Endothelial cell of umbilical vein (primary cell): ENCODE data around the gene SUMF1. TPM values are rescaled to one million over a fixed set of nuclear protein-coding genes. Genes with fewer than 3 reads are reported as not detected.
"Not testable (repeated sequence)": the region's sequence is repeated elsewhere in the genome, so short reads cannot be mapped to it uniquely, and the experiment has no call there.

Experiments used
- BruUV-seq: library from RNA; stranded (reverse); fragments of 400-500 nt; replicated peaks from 2 replicates; lab custom pipeline; 2021; lab: Mats Ljungman, UMichigan
- CTCF ChIA-PET: fragments of 300-600, 350-600 bp; sonication (Branson Sonifier 250); formaldehyde crosslinking; loops from one replicate; lab custom pipeline; 2021; ENCODE audit warnings: antibody characterized with exemption, inconsistent platforms; lab: Charles Lee
- POLR2A ChIA-PET: fragments of 300-600, 350-600 bp; sonication (Branson Sonifier 250); formaldehyde crosslinking; loops from one replicate; lab custom pipeline; 2021; ENCODE audit warnings: antibody characterized with exemption, inconsistent platforms; lab: Charles Lee
- DNase-seq: peaks from one replicate; pipeline ENCODE4 v3.0.0-alpha.2; 2011; ENCODE audit warnings: low read depth, low spot score
- FAIRE-seq: peaks from 2 replicates; lab custom pipeline; 2011; peaks lifted over from hg19 to GRCh38; lab: Jason Lieb, UNC
- H2AFZ ChIP-seq: 2 replicates; pipeline ENCODE4 v1.6.0; 2012; ENCODE audit warnings: low read depth, low read length, control low read depth, inconsistent platforms
- H3K27ac ChIP-seq: 2 replicates; pipeline ENCODE4 v1.5.1; 2011; ENCODE audit warnings: low read depth, mild to moderate bottlenecking, control low read depth, low read length, moderate library complexity; ENCODE audit not compliant: insufficient read depth
- H3K27me3 ChIP-seq, 2 experiments: 2 replicates each; pipeline versions ENCODE4 v1.6.0 to v1.6.1; 2011; ENCODE audit warnings: low read length in 2 of 2, mixed read lengths in 1 of 2; ENCODE audit not compliant: control insufficient read depth in 2 of 2, insufficient read depth in 2 of 2
- H3K36me3 ChIP-seq, 2 experiments: 2 replicates in 1 of 2; 3 replicates in 1 of 2; pipeline ENCODE4 v1.5.1; 2011; ENCODE audit warnings: low read length in 2 of 2, mild to moderate bottlenecking in 1 of 2, moderate library complexity in 1 of 2; ENCODE audit not compliant: control insufficient read depth in 2 of 2, insufficient read depth in 2 of 2; ENCODE audit errors: extremely low read depth in 1 of 2
- H3K4me1 ChIP-seq: 3 replicates; pipeline ENCODE4 v1.5.1; 2011; ENCODE audit warnings: mild to moderate bottlenecking, low read length; ENCODE audit not compliant: control insufficient read depth, insufficient read depth; ENCODE audit errors: extremely low read depth
- H3K4me2 ChIP-seq: 2 replicates; pipeline ENCODE4 v1.6.1; 2011; ENCODE audit warnings: low read length, control low read depth, mixed read lengths; ENCODE audit not compliant: insufficient read depth
- H3K4me3 ChIP-seq, 3 experiments: fragments of 200-600 bp in 1 of 3; sonication (generic), shearing (Covaris generic) in 1 of 3; replicated peaks in 1 of 3; 2 replicates each; pipeline ENCODE4 v1.5.1; 2011 to 2016; ENCODE audit warnings: control low read depth in 3 of 3, low read length in 3 of 3, mild to moderate bottlenecking in 2 of 3, inconsistent platforms in 1 of 3, low read depth in 1 of 3, moderate library complexity in 1 of 3; ENCODE audit not compliant: insufficient read depth in 1 of 3
- H3K79me2 ChIP-seq: 2 replicates; pipeline ENCODE4 v1.6.0; 2012; ENCODE audit warnings: low read length, inconsistent platforms; ENCODE audit not compliant: control insufficient read depth, insufficient read depth
- H3K9ac ChIP-seq: replicated peaks from 2 replicates; pipeline ENCODE3; 2011; ENCODE audit warnings: low read length, control low read depth; ENCODE audit not compliant: insufficient read depth; ENCODE audit errors: extremely low read depth
- H3K9me1 ChIP-seq: replicated peaks from 3 replicates; pipeline ENCODE4 v1.6.0; 2011; ENCODE audit warnings: mild to moderate bottlenecking, low read length; ENCODE audit not compliant: control insufficient read depth, insufficient read depth; ENCODE audit errors: extremely low read depth
- H3K9me3 ChIP-seq: replicated peaks from 2 replicates; pipeline ENCODE4 v1.5.1; 2012; ENCODE audit warnings: low read length, inconsistent platforms; ENCODE audit not compliant: control insufficient read depth, insufficient read depth
- H4K20me1 ChIP-seq: replicated peaks from 2 replicates; pipeline ENCODE3; 2011; ENCODE audit warnings: mild to moderate bottlenecking, low read length; ENCODE audit not compliant: control insufficient read depth, insufficient read depth; ENCODE audit errors: extremely low read depth
- EZH2 ChIP-seq: IDR thresholded peaks from 2 replicates; pipeline ENCODE4 v1.6.1; 2012; ENCODE audit warnings: borderline replicate concordance, low read depth, mild to moderate bottlenecking, moderate library complexity, low read length, inconsistent platforms; ENCODE audit not compliant: severe bottlenecking
- FOS ChIP-seq: IDR thresholded peaks from 2 replicates; pipeline ENCODE4 v1.6.1; 2011; ENCODE audit warnings: mild to moderate bottlenecking, low read length, moderate library complexity, borderline replicate concordance; ENCODE audit not compliant: insufficient read depth
- GATA2 ChIP-seq: IDR thresholded peaks from 2 replicates; pipeline ENCODE4 v1.7.0; 2011; ENCODE audit warnings: low read depth, mild to moderate bottlenecking, moderate library complexity, mixed read lengths, low read length; ENCODE audit not compliant: insufficient read length, insufficient read depth
- JUN ChIP-seq: IDR thresholded peaks from 2 replicates; pipeline ENCODE4 v1.6.1; 2011; ENCODE audit warnings: borderline replicate concordance, low read depth; ENCODE audit not compliant: insufficient read length, insufficient read depth
- MYC ChIP-seq: IDR thresholded peaks from one replicate; pipeline ENCODE4 v1.6.1; 2011; ENCODE audit warnings: mild to moderate bottlenecking, low read depth, low read length
- POLR2A ChIP-seq: IDR thresholded peaks from 2 replicates; pipeline ENCODE4 v1.6.1; 2012; ENCODE audit warnings: low read depth, mild to moderate bottlenecking, control low read depth, low read length
- POLR2AphosphoS5 ChIP-seq: IDR thresholded peaks from 2 replicates; pipeline ENCODE4 v1.6.1; 2012; ENCODE audit warnings: low read depth, mild to moderate bottlenecking, control low read depth, low read length, moderate library complexity; ENCODE audit not compliant: insufficient read depth
- dilution Hi-C: fragments of 300-500 bp; cut with MboI; formaldehyde crosslinking; loops from one replicate; pipeline ENCODE4 v1.15.0; 2019; ENCODE audit warnings: low sequenced_read_pairs; ENCODE audit not compliant: extremely low pct_ligation_motif_present
- intact Hi-C: fragments of 100-400 bp; cut with micrococcal nuclease; formaldehyde crosslinking; loops from one replicate; pipeline ENCODE4 v1.10.0; 2022
- polyA plus RNA-seq, 4 experiments: library from polyadenylated mRNA; depleted of rRNA in 3 of 4; stranded (reverse) in 3 of 4; unstranded in 1 of 4; fragments of >200 nt; gene quantifications; 2 replicates each; pipeline versions ENCODE4 v1.2.1 to v1.2.3, GENCODE V29; 2011 to 2012; ENCODE audit warnings: missing spikeins in 1 of 4
- total RNA-seq: library from RNA; stranded (reverse); gene quantifications from 2 replicates; pipeline ENCODE4 v1.2.3, GENCODE V29; 2021
- TF ChIP-seq, protein P1 (sequence below): IDR thresholded peaks from 2 replicates; pipeline ENCODE4 v1.6.1; 2011; ENCODE audit not compliant: insufficient read depth, insufficient read length
- TF ChIP-seq, protein P2 (sequence below), 2 donors: IDR thresholded peaks; 1 replicate in 1 of 2; 2 replicates in 1 of 2; pipeline ENCODE4 v1.5.1; 2011; ENCODE audit warnings: low read length in 2 of 2, mild to moderate bottlenecking in 2 of 2, moderate library complexity in 2 of 2, control low read depth in 1 of 2, inconsistent platforms in 1 of 2, low read depth in 1 of 2; ENCODE audit not compliant: insufficient read depth in 1 of 2; ENCODE audit errors: extremely low read depth in 1 of 2

Gene SUMF1
- total and polyA plus RNA-seq, 2 donors (not counting 3 experiments of a cell fraction or from before 2014, with no cell fraction given) = 31.5 to 46.8 TPM

DNA sequence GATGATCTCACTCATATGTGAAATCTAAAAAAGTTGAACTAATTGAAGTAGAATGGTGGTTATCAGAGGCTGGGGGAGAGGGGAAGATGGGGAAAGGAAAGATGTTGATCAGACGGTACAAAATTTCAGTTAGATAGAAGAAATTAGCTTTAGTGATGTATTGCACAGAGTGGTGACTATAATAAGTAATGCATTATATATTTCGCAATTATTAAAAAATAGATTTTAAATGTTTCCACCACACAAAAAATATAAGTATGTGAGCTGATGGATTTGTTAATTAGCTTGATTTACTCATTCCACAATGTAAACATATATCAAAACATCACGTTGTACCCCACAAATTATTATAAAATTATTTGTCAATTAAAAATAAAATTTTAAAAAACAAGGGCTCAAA is 8.1 kb downstream of the SUMF1 start:
- no peaks in the 10 kb centered on the region for H3K4me1 ChIP-seq
- BruUV-seq = no TSS peak
- H3K79me2 ChIP-seq = no peaks in the 10 kb centered on the region
- CTCF ChIA-PET = interaction anchor here (1.9 kb wide), 1 partner anchor 108 kb away, joined by 8 read pairs; no protein-coding TSS in a partner anchor
- no peak overlapping the region for H3K4me3 ChIP-seq
- dilution Hi-C loops = no loop called here
- H3K27me3 ChIP-seq = no peaks in the 10 kb centered on the region
- no peak overlapping the region for H2AFZ ChIP-seq
- H3K36me3 ChIP-seq = no peaks in the 10 kb centered on the region
- DNase-seq (no peak), FAIRE-seq (no peak)
- TF ChIP-seq, protein P1, sequence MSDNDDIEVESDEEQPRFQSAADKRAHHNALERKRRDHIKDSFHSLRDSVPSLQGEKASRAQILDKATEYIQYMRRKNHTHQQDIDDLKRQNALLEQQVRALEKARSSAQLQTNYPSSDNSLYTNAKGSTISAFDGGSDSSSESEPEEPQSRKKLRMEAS = no peak
- TF ChIP-seq MYC (no peak), POLR2A (no peak), JUN (no peak), FOS (no peak), POLR2AphosphoS5 (no peak), EZH2 (no peak), GATA2 (no peak)
- TF ChIP-seq, protein P2, sequence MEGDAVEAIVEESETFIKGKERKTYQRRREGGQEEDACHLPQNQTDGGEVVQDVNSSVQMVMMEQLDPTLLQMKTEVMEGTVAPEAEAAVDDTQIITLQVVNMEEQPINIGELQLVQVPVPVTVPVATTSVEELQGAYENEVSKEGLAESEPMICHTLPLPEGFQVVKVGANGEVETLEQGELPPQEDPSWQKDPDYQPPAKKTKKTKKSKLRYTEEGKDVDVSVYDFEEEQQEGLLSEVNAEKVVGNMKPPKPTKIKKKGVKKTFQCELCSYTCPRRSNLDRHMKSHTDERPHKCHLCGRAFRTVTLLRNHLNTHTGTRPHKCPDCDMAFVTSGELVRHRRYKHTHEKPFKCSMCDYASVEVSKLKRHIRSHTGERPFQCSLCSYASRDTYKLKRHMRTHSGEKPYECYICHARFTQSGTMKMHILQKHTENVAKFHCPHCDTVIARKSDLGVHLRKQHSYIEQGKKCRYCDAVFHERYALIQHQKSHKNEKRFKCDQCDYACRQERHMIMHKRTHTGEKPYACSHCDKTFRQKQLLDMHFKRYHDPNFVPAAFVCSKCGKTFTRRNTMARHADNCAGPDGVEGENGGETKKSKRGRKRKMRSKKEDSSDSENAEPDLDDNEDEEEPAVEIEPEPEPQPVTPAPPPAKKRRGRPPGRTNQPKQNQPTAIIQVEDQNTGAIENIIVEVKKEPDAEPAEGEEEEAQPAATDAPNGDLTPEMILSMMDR (IDR thresholded peaks at IDR 0.05; ENCODE audit: extremely low read depth in 1 of 2, insufficient read depth in 1 of 2, low read depth in 1 of 2, low read length in 2 of 2) = no peak
- no peak overlapping the region for H3K9ac ChIP-seq
- no peaks in the 10 kb centered on the region for H3K9me1 ChIP-seq
- intact Hi-C loops = no loop called here
- H3K9me3 ChIP-seq = no peaks in the 10 kb centered on the region
- H3K4me2 ChIP-seq = no peak overlapping the region
- no peak overlapping the region for H3K27ac ChIP-seq
- POLR2A ChIA-PET = no interaction called here
- H4K20me1 ChIP-seq = peaks cover 2% of the 10 kb centered on the region

DNA sequence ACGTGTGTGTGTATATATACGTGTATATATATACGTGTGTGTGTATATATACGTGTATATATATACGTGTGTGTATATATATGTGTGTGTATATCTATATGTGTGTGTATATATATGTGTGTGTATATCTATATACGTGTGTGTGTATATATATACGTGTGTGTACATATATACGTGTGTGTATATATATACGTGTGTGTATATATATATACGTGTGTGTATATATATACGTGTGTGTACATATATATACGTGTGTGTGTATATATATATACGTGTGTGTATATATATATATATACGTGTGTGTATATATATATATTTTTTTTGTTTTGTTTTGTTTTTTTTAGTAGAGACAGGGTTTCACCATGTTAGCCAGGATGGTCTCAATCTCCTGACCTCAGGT is 10.3 kb downstream of the SUMF1 start:
- H3K27ac ChIP-seq, H3K36me3 ChIP-seq, H3K27me3 ChIP-seq, CTCF ChIA-PET, H3K9me3 ChIP-seq, H3K79me2 ChIP-seq, H2AFZ ChIP-seq, intact Hi-C loops, dilution Hi-C loops, FAIRE-seq, POLR2A ChIA-PET, BruUV-seq, H3K4me3 ChIP-seq, H3K4me2 ChIP-seq, H3K4me1 ChIP-seq, DNase-seq, H3K9ac ChIP-seq, H3K9me1 ChIP-seq, H4K20me1 ChIP-seq: not testable (repeated sequence)
